ENCODE data around the gene DHRS7. TPM values are rescaled to one million over a fixed set of nuclear protein-coding genes. Genes with fewer than 3 reads are reported as not detected.
"Not testable (repeated sequence)": the region's sequence is repeated elsewhere in the genome, so short reads cannot be mapped to it uniquely, and the experiment has no call there.

DHRS7 gene
- total RNA-seq, 1 donor from 2014 or later: 69.3 TPM

DNA sequence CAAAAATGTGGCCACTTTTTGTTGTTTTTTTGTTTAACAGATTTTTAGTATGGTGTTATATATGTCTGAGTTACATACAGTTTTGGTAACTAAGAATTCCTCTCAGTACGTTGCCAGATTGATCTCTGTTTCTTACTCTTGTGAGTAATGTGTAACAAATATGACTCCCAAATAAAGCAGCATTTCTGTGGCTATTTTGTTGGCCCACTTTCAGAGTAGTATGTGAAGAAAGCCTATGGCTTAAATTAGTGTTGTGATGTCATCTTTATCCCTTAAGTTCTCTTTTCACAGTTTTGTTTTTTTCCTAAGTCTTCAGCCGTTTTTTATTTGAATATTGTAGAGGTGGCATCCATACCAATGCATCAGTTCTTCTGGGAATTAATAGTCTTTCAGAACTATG is 62.8 kb downstream of the DHRS7 start:
- no peak overlapping the region for H3K4me3 ChIP-seq
- H3K36me3 ChIP-seq: no peaks in the 10 kb centered on the region
- ATAC-seq (no peak), DNase-seq (no peak)
- intact Hi-C loops (cut with DNase I): no loop called here
- no peaks in the 10 kb centered on the region for H3K9me3 ChIP-seq
- H3K4me1 ChIP-seq: no peaks in the 10 kb centered on the region
- H3K27ac ChIP-seq: no peak overlapping the region
- TF ChIP-seq, protein P1, sequence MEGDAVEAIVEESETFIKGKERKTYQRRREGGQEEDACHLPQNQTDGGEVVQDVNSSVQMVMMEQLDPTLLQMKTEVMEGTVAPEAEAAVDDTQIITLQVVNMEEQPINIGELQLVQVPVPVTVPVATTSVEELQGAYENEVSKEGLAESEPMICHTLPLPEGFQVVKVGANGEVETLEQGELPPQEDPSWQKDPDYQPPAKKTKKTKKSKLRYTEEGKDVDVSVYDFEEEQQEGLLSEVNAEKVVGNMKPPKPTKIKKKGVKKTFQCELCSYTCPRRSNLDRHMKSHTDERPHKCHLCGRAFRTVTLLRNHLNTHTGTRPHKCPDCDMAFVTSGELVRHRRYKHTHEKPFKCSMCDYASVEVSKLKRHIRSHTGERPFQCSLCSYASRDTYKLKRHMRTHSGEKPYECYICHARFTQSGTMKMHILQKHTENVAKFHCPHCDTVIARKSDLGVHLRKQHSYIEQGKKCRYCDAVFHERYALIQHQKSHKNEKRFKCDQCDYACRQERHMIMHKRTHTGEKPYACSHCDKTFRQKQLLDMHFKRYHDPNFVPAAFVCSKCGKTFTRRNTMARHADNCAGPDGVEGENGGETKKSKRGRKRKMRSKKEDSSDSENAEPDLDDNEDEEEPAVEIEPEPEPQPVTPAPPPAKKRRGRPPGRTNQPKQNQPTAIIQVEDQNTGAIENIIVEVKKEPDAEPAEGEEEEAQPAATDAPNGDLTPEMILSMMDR (IDR thresholded peaks at IDR 0.05): no peak
- no peaks in the 10 kb centered on the region for H3K27me3 ChIP-seq

DNA sequence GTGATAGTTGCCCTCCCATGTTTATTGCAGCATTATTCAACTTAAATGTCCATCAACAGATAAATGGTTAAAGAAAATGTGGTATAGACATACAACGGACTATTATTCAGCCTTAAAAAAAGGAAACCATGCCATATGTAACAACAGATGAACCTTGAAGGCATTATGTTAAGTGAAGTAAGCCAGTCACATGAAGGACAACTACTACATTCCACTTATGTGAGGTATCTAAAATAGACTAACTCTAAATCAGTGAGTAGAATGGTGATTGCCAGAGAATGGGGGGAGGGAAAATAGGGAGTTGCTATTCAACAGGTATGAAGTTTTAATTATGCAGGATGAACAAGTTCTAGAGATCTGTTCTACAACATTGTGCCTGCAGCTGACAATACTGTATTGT is 63.4 kb downstream of the DHRS7 start:
- TF ChIP-seq, protein P1 (IDR thresholded peaks at IDR 0.05): no peak
- no peak overlapping the region for H3K27ac ChIP-seq
- H3K27me3 ChIP-seq: no peaks in the 10 kb centered on the region
- ATAC-seq: no peak
- no peak overlapping the region for H3K4me3 ChIP-seq
- no peaks in the 10 kb centered on the region for H3K36me3 ChIP-seq
- DNase-seq: no peak
- intact Hi-C loops (cut with DNase I): no loop called here
- no peaks in the 10 kb centered on the region for H3K9me3 ChIP-seq
- H3K4me1 ChIP-seq: no peaks in the 10 kb centered on the region

DNA sequence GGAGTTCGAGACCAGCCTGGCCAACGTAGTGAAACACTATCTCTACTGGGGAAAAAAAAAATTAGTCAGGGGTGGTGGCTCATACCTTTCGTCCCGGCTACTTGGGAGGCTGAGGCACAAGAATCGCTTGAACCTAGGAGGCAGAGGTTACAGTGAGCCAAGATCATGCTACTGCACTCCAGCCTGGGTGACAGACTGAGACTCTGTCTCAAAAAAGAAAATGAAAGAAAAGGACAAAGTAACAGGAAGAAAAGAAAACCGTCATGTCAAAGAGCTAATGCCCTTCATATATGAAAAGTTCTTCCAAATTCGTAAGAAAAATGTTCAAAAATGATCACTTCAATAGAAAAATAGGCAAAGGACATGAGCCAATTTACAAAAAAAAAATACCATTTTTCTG is 65.3 kb downstream of the DHRS7 start:
- ATAC-seq: not testable (repeated sequence)

DNA sequence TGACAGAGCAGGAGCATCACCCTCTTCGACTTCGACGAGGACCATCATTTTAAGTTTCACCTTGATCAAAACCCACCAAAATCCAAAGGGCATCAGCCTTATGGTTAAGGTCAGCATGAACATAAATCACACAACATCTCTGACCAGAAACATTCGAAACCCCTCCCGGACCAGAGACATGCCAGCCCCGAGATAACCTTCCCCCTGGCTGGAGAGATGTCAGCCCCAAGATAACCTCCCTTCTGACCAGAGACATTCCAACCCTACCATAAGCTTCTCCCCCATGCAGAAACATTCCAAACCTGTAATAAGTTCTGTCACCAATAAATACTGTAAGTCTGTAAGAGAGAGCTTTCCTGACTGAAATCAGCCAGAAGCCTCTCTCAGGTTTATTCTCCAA is 67.2 kb downstream of the DHRS7 start:
- Histone ChIP-seq H3K36me3 (no peaks in the 10 kb centered on the region), H3K27me3 (no peaks in the 10 kb centered on the region), H3K4me1 (peaks cover 18% of the 10 kb centered on the region), H3K27ac (no peak overlapping the region), H3K4me3 (no peak overlapping the region), H3K9me3 (no peaks in the 10 kb centered on the region)
- intact Hi-C loops (cut with DNase I): loop anchor here (10.0 kb wide), 1 partner anchor 67 kb away; the partner anchor contains the start of gene DHRS7
- no peak for DNase-seq
- TF ChIP-seq, protein P1 (IDR thresholded peaks at IDR 0.05): no peak
- no peak for ATAC-seq

More for the DNA sequence above, 65.3 kb downstream of the DHRS7 start:
- H3K36me3 ChIP-seq, H3K27ac ChIP-seq, H3K27me3 ChIP-seq, H3K4me1 ChIP-seq, DNase-seq, H3K4me3 ChIP-seq, H3K9me3 ChIP-seq: not testable (repeated sequence)
- intact Hi-C loops (cut with DNase I): loop anchor here (10.0 kb wide), 1 partner anchor 65 kb away; the partner anchor contains the start of gene DHRS7

DNA sequence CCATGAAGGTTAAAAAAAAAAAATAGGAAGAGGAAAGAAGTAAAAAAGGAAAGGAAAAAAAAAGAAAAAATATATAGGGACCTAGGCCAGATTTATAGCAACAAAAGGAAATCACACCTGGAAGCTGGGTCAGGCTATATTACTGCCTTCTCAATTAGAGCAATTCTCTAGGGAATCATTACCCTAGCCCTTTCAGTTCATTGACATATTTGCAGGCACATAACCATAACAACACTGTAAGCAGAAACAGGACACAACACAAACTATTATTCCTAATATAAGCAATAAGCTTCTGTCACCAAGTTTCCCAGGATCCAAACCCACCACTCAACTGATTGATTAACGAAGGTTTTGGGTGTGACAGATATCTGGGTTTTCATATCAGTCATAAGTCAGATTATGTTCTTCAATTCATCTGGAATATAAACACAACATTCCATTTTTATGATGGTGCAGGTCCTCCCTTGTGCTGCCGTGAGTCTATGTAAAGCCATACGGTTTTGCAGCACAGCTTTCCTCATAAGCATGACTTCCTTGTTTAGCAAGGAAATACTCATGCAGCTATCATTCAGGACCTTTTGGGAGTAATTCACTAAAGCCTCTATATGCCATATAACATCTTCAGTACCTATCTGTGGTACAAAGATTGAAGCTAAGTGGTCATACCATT is 69.3 kb downstream of the DHRS7 start:
- TF ChIP-seq, protein P1 (IDR thresholded peaks at IDR 0.05): no peak
- Histone ChIP-seq H3K27me3 (no peaks in the 10 kb centered on the region), H3K4me1 (peaks cover 18% of the 10 kb centered on the region), H3K4me3 (no peak overlapping the region), H3K27ac (no peak overlapping the region), H3K9me3 (no peaks in the 10 kb centered on the region), H3K36me3 (no peaks in the 10 kb centered on the region)
- intact Hi-C loops (cut with DNase I): loop anchor here (10.0 kb wide), 1 partner anchor 69 kb away; the partner anchor contains the start of gene DHRS7
- no peak for ATAC-seq
- DNase-seq: no peak

DNA sequence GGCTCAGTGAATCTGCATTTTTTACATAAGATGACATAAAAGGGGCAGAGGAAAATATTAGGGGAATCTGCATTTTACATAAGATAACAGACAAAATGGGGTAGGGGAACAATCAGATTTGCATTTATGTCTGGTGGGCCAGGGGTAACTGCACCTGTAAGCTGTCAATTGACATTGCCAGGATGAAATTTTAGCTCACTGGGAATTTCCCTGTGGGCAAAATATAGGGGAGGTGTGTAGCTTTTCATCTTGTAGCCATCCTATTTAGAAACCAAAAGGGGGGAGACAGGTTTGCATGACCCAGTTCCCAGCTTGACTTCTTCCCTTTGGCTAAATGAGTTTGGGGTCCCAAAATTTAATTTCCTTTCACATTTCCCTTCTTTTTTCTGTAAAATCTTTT is 70.0 kb downstream of the DHRS7 start:
- Histone ChIP-seq H3K27me3 (no peaks in the 10 kb centered on the region), H3K4me1 (peaks cover 18% of the 10 kb centered on the region), H3K4me3 (no peak overlapping the region), H3K9me3 (no peaks in the 10 kb centered on the region), H3K27ac (no peak overlapping the region), H3K36me3 (no peaks in the 10 kb centered on the region)
- ATAC-seq (no peak), DNase-seq (no peak)
- intact Hi-C loops (cut with DNase I): loop anchor here (10.0 kb wide), 1 partner anchor 70 kb away; the partner anchor contains the start of gene DHRS7
- TF ChIP-seq, protein P1 (IDR thresholded peaks at IDR 0.05): no peak
